HepG2 (cell line): ENCODE results near the gene TM4SF1. TPM values are rescaled to one million over a fixed set of nuclear protein-coding genes. Genes with fewer than 3 reads are reported as not detected.

Experiments used
- ARID5B ChIP-seq: IDR thresholded peaks from 2 replicates; pipeline ENCODE4 v1.4.0; 2020; ENCODE audit warnings: mild to moderate bottlenecking, missing genetic modification reagents
- DBP ChIP-seq: sonication (generic); formaldehyde crosslinking; IDR thresholded peaks from 2 replicates; pipeline ENCODE4 v1.4.0; 2020; ENCODE audit warnings: missing genetic modification reagents; ENCODE audit errors: not compliant biosample characterization
- ELF1 ChIP-seq: sonication (generic); formaldehyde crosslinking; IDR thresholded peaks from 2 replicates; pipeline ENCODE4 v1.4.0; 2020; ENCODE audit warnings: missing genetic modification reagents
- FOXA1 ChIP-seq, 2 experiments: fragments of 450-650 bp in 1 of 2; sonication (generic) in 1 of 2; formaldehyde crosslinking in 1 of 2; IDR thresholded peaks; 2 replicates each; pipeline versions ENCODE4 v1.4.0 to v1.6.1; 2016 to 2020; ENCODE audit warnings: missing genetic modification reagents in 1 of 2
- GLMP ChIP-seq: sonication (generic); formaldehyde crosslinking; IDR thresholded peaks from 2 replicates; pipeline ENCODE4 v1.9.0; 2021; ENCODE audit warnings: missing genetic modification reagents, mild to moderate bottlenecking, borderline replicate concordance
- HDAC1 ChIP-seq: sonication (generic); formaldehyde crosslinking; IDR thresholded peaks from 2 replicates; pipeline ENCODE4 v1.5.1; 2020; ENCODE audit warnings: mild to moderate bottlenecking, missing genetic modification reagents
- HMG20B ChIP-seq: conservative IDR thresholded peaks from 2 replicates; pipeline ENCODE4 v1.6.1; 2016; ENCODE audit warnings: missing genetic modification reagents, missing compliant biosample characterization
- IRF2 ChIP-seq: IDR thresholded peaks from 2 replicates; pipeline ENCODE4 v1.6.1; 2018; ENCODE audit warnings: missing genetic modification reagents, missing compliant biosample characterization
- POGZ ChIP-seq: sonication (generic); formaldehyde crosslinking; IDR thresholded peaks from 2 replicates; pipeline ENCODE4 v1.4.0; 2020; ENCODE audit warnings: mild to moderate bottlenecking, missing genetic modification reagents
- RARA ChIP-seq: IDR thresholded peaks from 2 replicates; pipeline ENCODE4 v1.6.1; 2016; ENCODE audit warnings: missing genetic modification reagents, missing compliant biosample characterization
- SALL2 ChIP-seq: sonication (generic); formaldehyde crosslinking; IDR thresholded peaks from 2 replicates; pipeline ENCODE4 v1.8.1; 2023; ENCODE audit warnings: mild to moderate bottlenecking, missing genetic modification reagents, inconsistent platforms
- ZNF772 ChIP-seq: sonication (generic); formaldehyde crosslinking; IDR thresholded peaks from 2 replicates; pipeline ENCODE4 v1.5.0; 2020; ENCODE audit warnings: mild to moderate bottlenecking, missing genetic modification reagents
- polyA plus RNA-seq, 8 experiments: library from polyadenylated mRNA; depleted of rRNA in 3 of 8; stranded (reverse) in 7 of 8; unstranded in 1 of 8; fragments of >200 nt; fragmentation: Illumina TruSeq in 4 of 8; extraction: Trizol in 4 of 8; gene quantifications; 2 replicates each; pipeline versions ENCODE4 v1.2.1 to v1.2.3, GENCODE V29; 2011 to 2016; ENCODE audit warnings: low read depth in 4 of 8, missing spikeins in 1 of 8, mixed read lengths in 1 of 8; ENCODE audit not compliant: insufficient read depth in 1 of 8
- total RNA-seq, 5 experiments: library from RNA; depleted of rRNA; stranded (reverse); fragments of >200 nt; fragmentation: Illumina TruSeq; extraction: Trizol; gene quantifications; 2 replicates each; pipeline ENCODE4 v1.2.3, GENCODE V29; 2016; ENCODE audit warnings: low read depth in 1 of 5
- TF ChIP-seq, protein P1 (sequence below): sonication (generic); formaldehyde crosslinking; IDR thresholded peaks from 2 replicates; pipeline ENCODE4 v1.5.0; 2020; ENCODE audit warnings: missing genetic modification reagents
- TF ChIP-seq, protein P2 (sequence below): sonication (generic); formaldehyde crosslinking; IDR thresholded peaks from 2 replicates; pipeline ENCODE4 v1.4.0; 2020; ENCODE audit warnings: missing genetic modification reagents, borderline replicate concordance
- TF ChIP-seq, protein P3 (sequence below): IDR thresholded peaks from 2 replicates; pipeline ENCODE4 v1.6.1; 2012; ENCODE audit warnings: low read depth, low read length, improper control_type of control experiment

The TM4SF1 gene
- total and polyA plus RNA-seq, 2 of the 13 experiments (the other 11 are each of a cell fraction or from before 2014, with no cell fraction given), result 431 to 1,359 TPM

DNA sequence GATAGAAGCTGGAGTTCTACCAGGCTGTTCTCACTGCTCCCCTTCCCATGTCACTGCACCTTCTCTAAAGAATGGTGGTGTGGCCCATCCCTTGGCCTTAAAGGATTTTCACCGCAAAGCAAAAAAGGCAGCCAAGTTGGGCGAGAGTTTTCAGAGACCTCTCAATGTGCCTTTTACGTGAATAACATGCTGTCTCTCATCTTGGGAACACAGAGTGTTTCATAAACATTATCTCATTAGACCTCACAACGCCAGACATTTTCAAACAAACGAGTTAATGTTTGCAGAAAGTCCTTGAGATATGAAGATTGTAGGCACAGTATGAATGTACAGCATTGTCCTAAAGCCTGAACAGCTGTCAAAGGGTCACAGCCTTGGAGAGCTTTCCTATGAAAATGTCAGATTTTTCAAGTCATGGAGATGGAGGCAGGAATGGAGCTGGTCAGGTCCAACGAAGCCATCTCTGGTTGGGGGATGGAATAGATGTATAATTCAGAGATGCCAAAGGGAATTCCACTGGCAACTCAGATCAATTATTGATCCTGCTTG, 21.3 kb downstream of the TM4SF1 start (continued):
- TF ChIP-seq IRF2 (CRISPR knock-in tag) (peak; percentile 87; the same call in 1 of the 2 replicates), SALL2 (CRISPR knock-in tag) (peak; percentile 91; the same call in 1 of the 2 replicates), POGZ (CRISPR knock-in tag) (peak; percentile 79), GLMP (CRISPR knock-in tag) (no peak), HDAC1 (peak; percentile 80; the same call in 1 of the 2 replicates), ELF1 (CRISPR knock-in tag) (0 out of 2 replicates have a peak, but pooled peaks have one; percentile 14), DBP (no peak), ZNF772 (CRISPR knock-in tag) (peak; percentile 42; the same call in 1 of the 2 replicates), HMG20B (CRISPR knock-in tag) (peak; percentile 73; the same call in 1 of the 2 replicates), ARID5B (peak; percentile 95), FOXA1 (IDR thresholded peaks at IDR 0.05) (no peak), FOXA1 (CRISPR knock-in tag; IDR thresholded peaks at IDR 0.05) (peak; percentile 42; the same call in 1 of the 2 replicates), RARA (peak; percentile 93)
- TF ChIP-seq, protein P1, sequence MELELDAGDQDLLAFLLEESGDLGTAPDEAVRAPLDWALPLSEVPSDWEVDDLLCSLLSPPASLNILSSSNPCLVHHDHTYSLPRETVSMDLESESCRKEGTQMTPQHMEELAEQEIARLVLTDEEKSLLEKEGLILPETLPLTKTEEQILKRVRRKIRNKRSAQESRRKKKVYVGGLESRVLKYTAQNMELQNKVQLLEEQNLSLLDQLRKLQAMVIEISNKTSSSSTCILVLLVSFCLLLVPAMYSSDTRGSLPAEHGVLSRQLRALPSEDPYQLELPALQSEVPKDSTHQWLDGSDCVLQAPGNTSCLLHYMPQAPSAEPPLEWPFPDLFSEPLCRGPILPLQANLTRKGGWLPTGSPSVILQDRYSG (CRISPR knock-in tag), result no peak
- TF ChIP-seq, protein P2, sequence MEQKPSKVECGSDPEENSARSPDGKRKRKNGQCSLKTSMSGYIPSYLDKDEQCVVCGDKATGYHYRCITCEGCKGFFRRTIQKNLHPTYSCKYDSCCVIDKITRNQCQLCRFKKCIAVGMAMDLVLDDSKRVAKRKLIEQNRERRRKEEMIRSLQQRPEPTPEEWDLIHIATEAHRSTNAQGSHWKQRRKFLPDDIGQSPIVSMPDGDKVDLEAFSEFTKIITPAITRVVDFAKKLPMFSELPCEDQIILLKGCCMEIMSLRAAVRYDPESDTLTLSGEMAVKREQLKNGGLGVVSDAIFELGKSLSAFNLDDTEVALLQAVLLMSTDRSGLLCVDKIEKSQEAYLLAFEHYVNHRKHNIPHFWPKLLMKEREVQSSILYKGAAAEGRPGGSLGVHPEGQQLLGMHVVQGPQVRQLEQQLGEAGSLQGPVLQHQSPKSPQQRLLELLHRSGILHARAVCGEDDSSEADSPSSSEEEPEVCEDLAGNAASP (CRISPR knock-in tag), result peak; percentile 82; the same call in 1 of the 2 replicates
- TF ChIP-seq, protein P3, sequence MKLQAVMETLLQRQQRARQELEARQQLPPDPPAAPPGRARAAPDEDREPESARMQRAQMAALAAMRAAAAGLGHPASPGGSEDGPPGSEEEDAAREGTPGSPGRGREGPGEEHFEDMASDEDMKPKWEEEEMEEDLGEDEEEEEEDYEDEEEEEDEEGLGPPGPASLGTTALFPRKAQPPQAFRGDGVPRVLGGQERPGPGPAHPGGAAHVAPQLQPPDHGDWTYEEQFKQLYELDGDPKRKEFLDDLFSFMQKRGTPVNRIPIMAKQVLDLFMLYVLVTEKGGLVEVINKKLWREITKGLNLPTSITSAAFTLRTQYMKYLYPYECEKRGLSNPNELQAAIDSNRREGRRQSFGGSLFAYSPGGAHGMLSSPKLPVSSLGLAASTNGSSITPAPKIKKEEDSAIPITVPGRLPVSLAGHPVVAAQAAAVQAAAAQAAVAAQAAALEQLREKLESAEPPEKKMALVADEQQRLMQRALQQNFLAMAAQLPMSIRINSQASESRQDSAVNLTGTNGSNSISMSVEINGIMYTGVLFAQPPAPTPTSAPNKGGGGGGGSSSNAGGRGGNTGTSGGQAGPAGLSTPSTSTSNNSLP, result peak; percentile 97
